ENCODE data around the gene MED13L.
A peak's percentile ranks its signal among the peaks of the same experiment; 100 is the strongest.

DNA sequence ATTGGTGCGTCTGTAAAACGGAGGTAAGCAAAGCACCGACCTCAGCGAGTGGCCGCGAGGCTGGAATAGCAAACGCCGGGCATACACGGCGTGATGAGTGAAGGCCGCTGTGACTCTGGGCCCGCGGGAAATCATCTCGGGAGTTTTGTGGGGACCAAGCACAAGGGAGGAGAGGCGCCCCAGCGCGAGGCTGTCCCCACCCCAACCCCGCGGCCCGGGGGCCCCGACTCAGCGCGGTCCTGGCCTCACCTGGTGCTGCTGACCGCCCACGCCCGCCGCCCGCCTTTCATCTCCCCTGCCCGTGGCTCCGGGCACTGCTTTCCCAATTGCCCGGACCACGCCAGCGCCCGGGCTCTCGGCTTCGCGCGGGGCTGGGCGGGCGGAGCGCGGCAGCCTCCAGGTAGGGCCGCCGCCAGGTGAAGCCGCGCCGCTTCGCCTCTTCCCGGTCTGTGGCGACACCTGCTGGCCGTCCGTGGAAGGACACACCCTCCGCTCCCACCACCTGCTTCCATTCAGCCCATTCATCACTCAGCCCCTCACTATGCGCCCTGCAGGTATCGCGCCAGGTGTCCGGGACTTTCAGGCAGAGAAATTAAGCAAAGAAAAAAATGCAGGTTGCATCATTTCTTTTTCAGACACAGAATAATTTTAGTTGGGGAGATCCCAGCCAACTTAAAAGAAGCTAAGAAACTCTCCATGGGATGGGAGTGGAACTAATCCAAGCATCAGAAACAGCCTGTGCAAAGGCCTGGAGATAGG, 360.4 kb downstream of the MED13L start:
- TF ChIP-seq, protein P1, sequence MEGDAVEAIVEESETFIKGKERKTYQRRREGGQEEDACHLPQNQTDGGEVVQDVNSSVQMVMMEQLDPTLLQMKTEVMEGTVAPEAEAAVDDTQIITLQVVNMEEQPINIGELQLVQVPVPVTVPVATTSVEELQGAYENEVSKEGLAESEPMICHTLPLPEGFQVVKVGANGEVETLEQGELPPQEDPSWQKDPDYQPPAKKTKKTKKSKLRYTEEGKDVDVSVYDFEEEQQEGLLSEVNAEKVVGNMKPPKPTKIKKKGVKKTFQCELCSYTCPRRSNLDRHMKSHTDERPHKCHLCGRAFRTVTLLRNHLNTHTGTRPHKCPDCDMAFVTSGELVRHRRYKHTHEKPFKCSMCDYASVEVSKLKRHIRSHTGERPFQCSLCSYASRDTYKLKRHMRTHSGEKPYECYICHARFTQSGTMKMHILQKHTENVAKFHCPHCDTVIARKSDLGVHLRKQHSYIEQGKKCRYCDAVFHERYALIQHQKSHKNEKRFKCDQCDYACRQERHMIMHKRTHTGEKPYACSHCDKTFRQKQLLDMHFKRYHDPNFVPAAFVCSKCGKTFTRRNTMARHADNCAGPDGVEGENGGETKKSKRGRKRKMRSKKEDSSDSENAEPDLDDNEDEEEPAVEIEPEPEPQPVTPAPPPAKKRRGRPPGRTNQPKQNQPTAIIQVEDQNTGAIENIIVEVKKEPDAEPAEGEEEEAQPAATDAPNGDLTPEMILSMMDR (IDR thresholded peaks at IDR 0.05; ENCODE audit: borderline replicate concordance, extremely low read depth, low read length, poor library complexity, severe bottlenecking): peak; percentile 89
- no peak for TF ChIP-seq EZH2 (IDR thresholded peaks at IDR 0.05; ENCODE audit: borderline replicate concordance, low read depth, low read length, severe bottlenecking)

All from DND-41 (cell line).